KMS-11 (cell line): ENCODE measurements around the gene VAV2.

ENCODE experiments used
- H2AFZ ChIP-seq: fragments of 200-600 bp; sonication (generic); 2 replicates; pipeline ENCODE4 v1.6.1; 2016; ENCODE audit warnings: antibody characterized with exemption, mixed run types, low read depth
- H3K27ac ChIP-seq: fragments of 200-600 bp; sonication (generic); 2 replicates; pipeline ENCODE4 v1.6.1; 2016; ENCODE audit warnings: mild to moderate bottlenecking, mixed run types
- H3K27me3 ChIP-seq: fragments of 200-600 bp; sonication (generic); 2 replicates; pipeline ENCODE4 v1.6.1; 2017; ENCODE audit warnings: mild to moderate bottlenecking, low read depth, mixed run types, moderate library complexity; ENCODE audit not compliant: insufficient read depth
- H3K36me3 ChIP-seq: fragments of 200-600 bp; sonication (generic); 2 replicates; pipeline ENCODE4 v1.6.1; 2017; ENCODE audit warnings: mild to moderate bottlenecking, mixed run types; ENCODE audit not compliant: insufficient read depth
- H3K4me1 ChIP-seq: fragments of 200-600 bp; sonication (generic); 2 replicates; pipeline ENCODE4 v1.6.1; 2016; ENCODE audit warnings: mild to moderate bottlenecking, low read depth, mixed run types; ENCODE audit not compliant: poor library complexity, severe bottlenecking
- H3K4me2 ChIP-seq: fragments of 200-600 bp; sonication (generic); 2 replicates; pipeline ENCODE4 v1.7.0; 2016; ENCODE audit warnings: mild to moderate bottlenecking, mixed run types
- H3K4me3 ChIP-seq: fragments of 200-600 bp; sonication (generic); IDR thresholded peaks from 2 replicates; pipeline ENCODE4 v1.6.1; 2017; ENCODE audit warnings: low read depth, low read length, mixed read lengths; ENCODE audit not compliant: insufficient read depth
- H3K79me2 ChIP-seq: fragments of 200-600 bp; sonication (generic); 2 replicates; pipeline ENCODE4 v1.6.1; 2016; ENCODE audit warnings: low read depth, mixed run types; ENCODE audit not compliant: insufficient read depth
- H3K9ac ChIP-seq: fragments of 200-600 bp; sonication (generic); 2 replicates; pipeline ENCODE4 v1.6.1; 2016; ENCODE audit warnings: mild to moderate bottlenecking, mixed run types
- H4K20me1 ChIP-seq: fragments of 200-600 bp; sonication (generic); 2 replicates; pipeline ENCODE4 v1.6.1; 2016; ENCODE audit warnings: mild to moderate bottlenecking, mixed run types; ENCODE audit not compliant: insufficient read depth
- TF ChIP-seq, protein P1 (sequence below): fragments of 200-600 bp; sonication (generic); conservative IDR thresholded peaks from 2 replicates; pipeline ENCODE4 v1.6.1; 2017; ENCODE audit warnings: low read depth, mild to moderate bottlenecking, antibody characterized with exemption, low read length, moderate library complexity, mixed read lengths

The VAV2 gene

DNA sequence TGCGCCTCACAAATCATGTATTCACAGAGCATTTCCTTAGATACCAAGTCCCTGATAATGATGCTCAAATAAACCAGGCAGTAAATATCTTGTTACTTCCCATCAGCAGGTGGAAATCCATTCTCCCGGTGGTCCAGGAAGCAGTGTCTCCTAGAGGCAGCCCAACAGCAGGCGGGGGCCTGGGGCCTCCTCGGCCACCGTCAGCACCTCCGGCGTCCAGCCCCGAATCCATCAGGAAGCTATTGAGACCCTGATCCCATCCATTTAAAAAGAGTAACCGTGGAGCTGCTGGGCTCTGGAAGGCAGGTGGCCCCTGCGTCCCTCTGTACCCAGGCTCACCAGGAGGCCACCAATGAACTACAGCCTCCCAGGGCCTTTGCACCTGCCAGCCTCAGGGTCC lies 54.0 kb downstream of the VAV2 start:
- Histone ChIP-seq H2AFZ (no peak overlapping the region), H3K9ac (no peak overlapping the region), H3K27me3 (no peaks in the 10 kb centered on the region), H3K4me1 (no peaks in the 10 kb centered on the region), H3K79me2 (no peaks in the 10 kb centered on the region), H4K20me1 (no peaks in the 10 kb centered on the region), H3K4me2 (no peak overlapping the region), H3K36me3 (no peaks in the 10 kb centered on the region), H3K4me3 (no peak overlapping the region), H3K27ac (no peak overlapping the region)
- TF ChIP-seq, protein P1, sequence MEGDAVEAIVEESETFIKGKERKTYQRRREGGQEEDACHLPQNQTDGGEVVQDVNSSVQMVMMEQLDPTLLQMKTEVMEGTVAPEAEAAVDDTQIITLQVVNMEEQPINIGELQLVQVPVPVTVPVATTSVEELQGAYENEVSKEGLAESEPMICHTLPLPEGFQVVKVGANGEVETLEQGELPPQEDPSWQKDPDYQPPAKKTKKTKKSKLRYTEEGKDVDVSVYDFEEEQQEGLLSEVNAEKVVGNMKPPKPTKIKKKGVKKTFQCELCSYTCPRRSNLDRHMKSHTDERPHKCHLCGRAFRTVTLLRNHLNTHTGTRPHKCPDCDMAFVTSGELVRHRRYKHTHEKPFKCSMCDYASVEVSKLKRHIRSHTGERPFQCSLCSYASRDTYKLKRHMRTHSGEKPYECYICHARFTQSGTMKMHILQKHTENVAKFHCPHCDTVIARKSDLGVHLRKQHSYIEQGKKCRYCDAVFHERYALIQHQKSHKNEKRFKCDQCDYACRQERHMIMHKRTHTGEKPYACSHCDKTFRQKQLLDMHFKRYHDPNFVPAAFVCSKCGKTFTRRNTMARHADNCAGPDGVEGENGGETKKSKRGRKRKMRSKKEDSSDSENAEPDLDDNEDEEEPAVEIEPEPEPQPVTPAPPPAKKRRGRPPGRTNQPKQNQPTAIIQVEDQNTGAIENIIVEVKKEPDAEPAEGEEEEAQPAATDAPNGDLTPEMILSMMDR, result no peak

- no peaks in the 10 kb centered on the region for H3K4me1 ChIP-seq
Measured at GRCh38 chr9:133937120-133937519, 55.0 kb downstream of the VAV2 start.

DNA sequence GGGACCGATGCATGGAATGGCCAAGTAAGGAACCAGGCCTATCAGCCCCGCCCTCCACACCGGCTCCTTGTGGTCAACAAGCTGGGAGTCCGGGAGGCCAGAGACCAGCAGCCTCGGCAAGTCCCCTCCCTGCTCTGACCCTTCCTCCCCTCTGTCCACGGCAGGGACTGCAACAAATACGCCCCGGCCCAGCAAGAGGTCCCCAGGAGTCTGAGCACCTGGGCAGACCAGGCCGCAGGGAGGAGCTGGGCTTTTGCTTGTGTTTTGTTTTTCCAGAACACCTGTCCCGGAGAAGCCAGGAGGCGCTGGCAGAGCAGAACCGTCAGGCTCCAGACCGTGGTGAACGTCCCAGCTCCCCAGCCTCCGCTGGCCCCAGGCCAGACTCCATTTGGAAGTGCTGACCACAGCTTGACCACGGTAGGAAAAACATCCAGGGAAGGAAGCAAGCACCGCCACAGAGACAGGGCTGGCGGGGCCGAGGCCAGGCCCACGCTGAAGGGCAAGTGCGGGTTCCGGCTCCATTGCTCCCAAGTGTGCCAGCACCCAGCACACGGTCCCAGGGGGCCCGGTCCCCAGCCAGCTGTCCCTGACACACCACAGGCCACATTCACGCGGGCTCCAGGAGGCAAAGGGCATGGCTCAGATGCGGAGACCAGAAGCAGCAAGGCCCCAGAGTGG lies 56.7 kb downstream of the VAV2 start:
- no peaks in the 10 kb centered on the region for H3K36me3 ChIP-seq
- no peak overlapping the region for H3K4me3 ChIP-seq
- TF ChIP-seq, protein P1, result no peak
- H2AFZ ChIP-seq, result no peak overlapping the region
- H3K4me2 ChIP-seq, result no peak overlapping the region
- H4K20me1 ChIP-seq, result no peaks in the 10 kb centered on the region
- no peak overlapping the region for H3K9ac ChIP-seq
- no peaks in the 10 kb centered on the region for H3K4me1 ChIP-seq
- H3K27ac ChIP-seq, result no peak overlapping the region
- H3K27me3 ChIP-seq, result no peaks in the 10 kb centered on the region
- no peaks in the 10 kb centered on the region for H3K79me2 ChIP-seq

More at GRCh38 chr9:133937120-133937519, 55.0 kb downstream of the VAV2 start:
- H3K27me3 ChIP-seq, result no peaks in the 10 kb centered on the region
- H3K9ac ChIP-seq, result no peak overlapping the region
- H3K4me3 ChIP-seq, result no peak overlapping the region
- no peaks in the 10 kb centered on the region for H3K79me2 ChIP-seq
- H4K20me1 ChIP-seq, result no peaks in the 10 kb centered on the region
- no peak overlapping the region for H3K27ac ChIP-seq
- H2AFZ ChIP-seq, result no peak overlapping the region
- no peaks in the 10 kb centered on the region for H3K36me3 ChIP-seq
- no peak overlapping the region for H3K4me2 ChIP-seq
- TF ChIP-seq, protein P1, result no peak

DNA sequence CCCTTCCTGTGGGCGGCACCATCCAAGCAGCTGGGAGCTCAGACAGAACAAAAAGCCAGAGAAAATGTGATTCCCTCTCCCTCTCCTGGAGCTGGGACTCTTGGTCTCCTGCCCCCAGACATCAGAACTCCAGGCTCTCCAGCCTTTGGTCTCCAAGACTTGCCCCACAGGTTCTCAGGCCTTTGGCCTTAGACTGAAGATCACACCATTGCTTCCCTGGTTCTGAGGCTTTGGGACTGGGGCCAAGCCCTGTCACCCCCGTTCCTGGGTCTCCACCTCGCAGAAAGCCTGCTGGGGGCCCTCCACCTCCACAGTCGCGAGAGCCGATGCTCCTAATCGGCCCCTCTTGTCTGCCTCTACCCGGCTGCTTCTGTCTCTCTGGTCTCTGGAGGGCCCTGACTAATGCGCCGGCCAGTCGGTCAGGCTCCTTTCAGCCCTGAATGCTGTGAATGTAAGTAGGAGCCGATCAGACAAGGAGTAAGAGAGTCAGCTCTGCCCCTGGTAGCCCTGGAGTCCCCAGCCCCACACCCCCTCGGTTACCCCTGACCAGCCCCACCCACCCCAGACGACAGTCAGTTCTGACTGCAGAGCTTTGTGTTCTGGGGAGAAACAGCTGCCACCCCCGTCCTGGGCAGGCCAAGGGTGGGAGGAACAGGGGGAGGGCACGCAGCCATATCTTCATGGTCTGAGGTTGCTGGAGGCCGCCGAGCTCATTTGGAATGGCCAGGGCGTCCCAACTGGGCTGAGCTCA lies 57.5 kb downstream of the VAV2 start:
- TF ChIP-seq, protein P1, result no peak
- Histone ChIP-seq H3K27me3 (no peaks in the 10 kb centered on the region), H3K4me1 (no peaks in the 10 kb centered on the region), H3K9ac (no peak overlapping the region), H3K4me3 (no peak overlapping the region), H3K36me3 (no peaks in the 10 kb centered on the region), H3K79me2 (no peaks in the 10 kb centered on the region), H3K27ac (no peak overlapping the region), H3K4me2 (no peak overlapping the region), H4K20me1 (no peaks in the 10 kb centered on the region), H2AFZ (no peak overlapping the region)
